Mesendoderm (in vitro differentiated cells): Measurements from ENCODE around the gene CEP72.

ENCODE experiments used
- DNase-seq: peaks from one replicate; pipeline ENCODE4 v3.0.0; 2013
- H2AK5ac ChIP-seq: 2 replicates; pipeline ENCODE4 v1.6.1; 2013; ENCODE audit warnings: low read length, inconsistent platforms
- H2BK120ac ChIP-seq: 2 replicates; pipeline ENCODE4 v1.6.1; 2013; ENCODE audit warnings: low read depth, mild to moderate bottlenecking, low read length, moderate library complexity, mixed read lengths
- H2BK15ac ChIP-seq: replicated peaks from 2 replicates; pipeline ENCODE4 v1.6.1; 2013; ENCODE audit warnings: low read depth, mild to moderate bottlenecking, moderate library complexity
- H2BK5ac ChIP-seq: 2 replicates; pipeline ENCODE4 v1.6.1; 2013; ENCODE audit warnings: low read length, inconsistent platforms
- H3K18ac ChIP-seq: 2 replicates; pipeline ENCODE4 v1.6.1; 2013; ENCODE audit warnings: mild to moderate bottlenecking, low read length, mixed read lengths
- H3K23ac ChIP-seq: one replicate; pipeline ENCODE4 v1.6.1; 2013; ENCODE audit warnings: low read length
- H3K27ac ChIP-seq: 2 replicates; pipeline ENCODE4 v1.5.1; 2013; ENCODE audit warnings: low read depth, mild to moderate bottlenecking, inconsistent platforms, low read length, moderate library complexity
- H3K27me3 ChIP-seq: 2 replicates; pipeline ENCODE4 v1.6.1; 2013; ENCODE audit warnings: low read length, control low read depth, mild to moderate bottlenecking, inconsistent platforms; ENCODE audit not compliant: insufficient read depth, poor library complexity
- H3K36me3 ChIP-seq: 2 replicates; pipeline ENCODE4 v1.6.1; 2013; ENCODE audit warnings: low read length, inconsistent platforms; ENCODE audit not compliant: control insufficient read depth, insufficient read depth
- H3K4ac ChIP-seq: one replicate; pipeline ENCODE4 v1.6.1; 2013; ENCODE audit warnings: low read depth, mild to moderate bottlenecking, low read length, moderate library complexity
- H3K4me1 ChIP-seq: 2 replicates; pipeline ENCODE4 v1.6.1; 2013; ENCODE audit warnings: low read depth, low read length, inconsistent platforms; ENCODE audit not compliant: control insufficient read depth
- H3K4me2 ChIP-seq: 2 replicates; pipeline ENCODE4 v1.6.1; 2013; ENCODE audit warnings: low read length
- H3K4me3 ChIP-seq: 2 replicates; pipeline ENCODE4 v1.5.1; 2013; ENCODE audit warnings: mild to moderate bottlenecking, low read length
- H3K56ac ChIP-seq: one replicate; pipeline ENCODE4 v1.6.1; 2013; ENCODE audit warnings: low read length
- H3K79me1 ChIP-seq: 2 replicates; pipeline ENCODE4 v1.6.1; 2013; ENCODE audit warnings: low read length, inconsistent platforms
- H3K79me2 ChIP-seq: 2 replicates; pipeline ENCODE4 v1.6.1; 2013; ENCODE audit warnings: mild to moderate bottlenecking, low read length; ENCODE audit not compliant: control insufficient read depth, insufficient read depth
- H3K9ac ChIP-seq: 2 replicates; pipeline ENCODE4 v1.6.1; 2013; ENCODE audit warnings: low read length, inconsistent platforms
- H4K5ac ChIP-seq: one replicate; pipeline ENCODE4 v1.6.1; 2013; ENCODE audit warnings: low read length
- H4K8ac ChIP-seq: one replicate; pipeline ENCODE4 v1.6.1; 2013; ENCODE audit warnings: low read depth, mild to moderate bottlenecking, control low read depth, low read length, moderate library complexity
- WGBS: extraction: QIAGEN DNeasy Blood & Tissue Kit; methylation state at CpG from one replicate; pipeline ENCODE4 v1.1.7; 2013; ENCODE audit warnings: low lambda C conversion rate, missing lambda C conversion rate; ENCODE audit not compliant: insufficient coverage; ENCODE audit errors: extremely low coverage; 5-methylcytosine and 5-hydroxymethylcytosine counted together

The CEP72 gene

GRCh38 chr5:585962-586628, 26.0 kb upstream of the CEP72 start:
- Histone ChIP-seq H2BK120ac (no peak overlapping the region), H3K18ac (no peak overlapping the region)
- no CpG with 5 or more reads among the region's 9 CpGs for WGBS

GRCh38 chr5:586751-587285, 25.3 kb upstream of the CEP72 start:
- Histone ChIP-seq H3K27me3 (no peaks in the 10 kb centered on the region), H4K5ac (no peak overlapping the region), H3K4ac (no peak overlapping the region), H3K4me2 (no peak overlapping the region), H2AK5ac (no peak overlapping the region), H2BK120ac (no peak overlapping the region), H3K9ac (no peak overlapping the region), H3K56ac (no peak overlapping the region), H3K27ac (no peak overlapping the region), H3K4me3 (no peak overlapping the region), H2BK15ac (no peak overlapping the region), H2BK5ac (no peak overlapping the region), H3K36me3 (no peaks in the 10 kb centered on the region), H4K8ac (no peak overlapping the region), H3K23ac (no peak overlapping the region), H3K79me1 (no peaks in the 10 kb centered on the region), H3K4me1 (no peaks in the 10 kb centered on the region), H3K18ac (no peak overlapping the region), H3K79me2 (no peaks in the 10 kb centered on the region)
- DNase-seq, result no peak
- WGBS, result no CpG with 5 or more reads among the region's 9 CpGs

More at GRCh38 chr5:585962-586628, 26.0 kb upstream of the CEP72 start:
- Histone ChIP-seq H2BK15ac (no peak overlapping the region), H3K9ac (no peak overlapping the region), H3K79me1 (no peaks in the 10 kb centered on the region), H3K36me3 (no peaks in the 10 kb centered on the region), H3K4me2 (no peak overlapping the region), H3K4ac (no peak overlapping the region), H3K23ac (no peak overlapping the region), H3K56ac (no peak overlapping the region), H3K4me3 (no peak overlapping the region), H3K27ac (no peak overlapping the region), H2AK5ac (no peak overlapping the region), H4K5ac (no peak overlapping the region), H3K79me2 (no peaks in the 10 kb centered on the region), H3K4me1 (no peaks in the 10 kb centered on the region), H2BK5ac (no peak overlapping the region), H4K8ac (no peak overlapping the region), H3K27me3 (no peaks in the 10 kb centered on the region)
- DNase-seq, result no peak

DNA sequence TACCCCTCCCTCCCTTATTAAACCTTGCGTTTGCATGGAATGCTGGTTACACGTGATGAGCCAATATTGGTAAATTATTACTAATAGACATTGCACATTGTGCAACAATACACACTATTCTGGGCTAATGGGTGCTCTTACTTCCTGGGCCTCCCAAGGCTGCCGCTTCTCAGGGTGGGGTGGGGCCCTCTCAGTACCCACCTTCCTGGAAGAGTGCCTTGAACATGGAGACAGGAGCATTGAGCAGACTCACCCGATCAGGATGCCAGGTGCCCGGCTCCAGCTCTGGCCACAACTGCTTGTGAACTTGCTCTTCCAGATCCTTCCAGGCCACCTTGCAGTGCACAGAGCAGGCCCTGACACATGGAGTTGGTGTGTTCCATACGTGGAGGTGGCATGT, 24.7 kb upstream of the CEP72 start:
- Histone ChIP-seq H2BK15ac (no peak overlapping the region), H3K27ac (no peak overlapping the region), H4K5ac (no peak overlapping the region), H3K79me1 (no peaks in the 10 kb centered on the region), H3K36me3 (no peaks in the 10 kb centered on the region), H2AK5ac (no peak overlapping the region), H3K9ac (no peak overlapping the region), H2BK5ac (no peak overlapping the region), H3K27me3 (no peaks in the 10 kb centered on the region), H3K4me3 (no peak overlapping the region), H3K4me2 (no peak overlapping the region), H3K23ac (no peak overlapping the region), H3K4ac (no peak overlapping the region), H3K79me2 (no peaks in the 10 kb centered on the region), H3K4me1 (no peaks in the 10 kb centered on the region), H3K18ac (no peak overlapping the region), H3K56ac (no peak overlapping the region), H2BK120ac (no peak overlapping the region), H4K8ac (no peak overlapping the region)
- WGBS, result no CpG with 5 or more reads among the region's 6 CpGs
- DNase-seq, result no peak

GRCh38 chr5:588406-588995, 23.6 kb upstream of the CEP72 start:
- Histone ChIP-seq H3K79me1 (no peaks in the 10 kb centered on the region), H4K8ac (no peak overlapping the region), H2BK15ac (no peak overlapping the region), H3K4me1 (no peaks in the 10 kb centered on the region), H2BK120ac (no peak overlapping the region), H3K9ac (no peak overlapping the region), H3K18ac (no peak overlapping the region), H3K4ac (no peak overlapping the region), H3K27me3 (no peaks in the 10 kb centered on the region), H3K36me3 (no peaks in the 10 kb centered on the region), H3K4me2 (no peak overlapping the region), H3K56ac (no peak overlapping the region), H2AK5ac (no peak overlapping the region), H3K79me2 (no peaks in the 10 kb centered on the region), H3K27ac (no peak overlapping the region), H4K5ac (no peak overlapping the region), H2BK5ac (no peak overlapping the region), H3K23ac (no peak overlapping the region), H3K4me3 (no peak overlapping the region)
- no peak for DNase-seq
- no CpG with 5 or more reads among the region's 11 CpGs for WGBS

DNA sequence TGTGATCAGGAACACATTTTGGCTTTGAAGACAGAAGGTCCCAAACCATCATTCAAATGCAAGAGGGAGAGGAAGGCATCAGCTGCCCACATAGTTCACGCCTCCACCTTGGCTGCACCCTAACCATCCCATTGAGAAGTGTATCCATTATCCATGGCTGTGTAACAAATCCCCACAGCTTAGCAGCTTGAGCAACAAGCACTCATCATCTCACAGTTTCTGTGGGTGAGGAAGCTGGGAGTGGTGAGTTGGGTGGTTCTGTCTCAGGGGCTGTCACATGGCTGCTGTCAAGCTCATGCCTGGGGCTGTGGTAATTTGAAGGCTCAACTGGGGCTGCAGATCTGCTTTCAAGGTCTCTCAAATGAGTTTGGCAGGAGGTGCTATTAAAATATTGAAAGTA, 23.0 kb upstream of the CEP72 start:
- Histone ChIP-seq H2AK5ac (no peak overlapping the region), H3K4me1 (no peaks in the 10 kb centered on the region), H2BK5ac (no peak overlapping the region), H3K56ac (no peak overlapping the region), H3K79me2 (no peaks in the 10 kb centered on the region), H3K9ac (no peak overlapping the region), H3K4me2 (no peak overlapping the region), H4K8ac (no peak overlapping the region), H3K18ac (no peak overlapping the region), H3K27ac (no peak overlapping the region), H3K4me3 (no peak overlapping the region), H2BK120ac (no peak overlapping the region), H4K5ac (no peak overlapping the region), H3K4ac (no peak overlapping the region), H3K23ac (no peak overlapping the region), H3K79me1 (no peaks in the 10 kb centered on the region), H3K36me3 (no peaks in the 10 kb centered on the region), H3K27me3 (no peaks in the 10 kb centered on the region), H2BK15ac (no peak overlapping the region)
- no CpG with 5 or more reads among the region's 1 CpG for WGBS
- no peak for DNase-seq
